Measurements from ENCODE around the gene CTTNBP2NL. TPM values are rescaled to one million over a fixed set of nuclear protein-coding genes. Genes with fewer than 3 reads are reported as not detected.

The CTTNBP2NL gene
- 10 to 100 TPM; 44.6 to 64.8 (median 52.4) TPM for total RNA-seq

- peaks cover 9 to 73% (median 60%) of the 10 kb centered on the region in 4 donors for H3K4me1 ChIP-seq
- peak; percentile 87 for TF ChIP-seq POLR2A (IDR thresholded peaks at IDR 0.05)
- TF ChIP-seq EP300 (IDR thresholded peaks at IDR 0.05; ENCODE audit: low read depth), result no peak
- peak; percentile 68 to 84 (median 82) for TF ChIP-seq POLR2AphosphoS5 (IDR thresholded peaks at IDR 0.05)
- TF ChIP-seq, protein P1, sequence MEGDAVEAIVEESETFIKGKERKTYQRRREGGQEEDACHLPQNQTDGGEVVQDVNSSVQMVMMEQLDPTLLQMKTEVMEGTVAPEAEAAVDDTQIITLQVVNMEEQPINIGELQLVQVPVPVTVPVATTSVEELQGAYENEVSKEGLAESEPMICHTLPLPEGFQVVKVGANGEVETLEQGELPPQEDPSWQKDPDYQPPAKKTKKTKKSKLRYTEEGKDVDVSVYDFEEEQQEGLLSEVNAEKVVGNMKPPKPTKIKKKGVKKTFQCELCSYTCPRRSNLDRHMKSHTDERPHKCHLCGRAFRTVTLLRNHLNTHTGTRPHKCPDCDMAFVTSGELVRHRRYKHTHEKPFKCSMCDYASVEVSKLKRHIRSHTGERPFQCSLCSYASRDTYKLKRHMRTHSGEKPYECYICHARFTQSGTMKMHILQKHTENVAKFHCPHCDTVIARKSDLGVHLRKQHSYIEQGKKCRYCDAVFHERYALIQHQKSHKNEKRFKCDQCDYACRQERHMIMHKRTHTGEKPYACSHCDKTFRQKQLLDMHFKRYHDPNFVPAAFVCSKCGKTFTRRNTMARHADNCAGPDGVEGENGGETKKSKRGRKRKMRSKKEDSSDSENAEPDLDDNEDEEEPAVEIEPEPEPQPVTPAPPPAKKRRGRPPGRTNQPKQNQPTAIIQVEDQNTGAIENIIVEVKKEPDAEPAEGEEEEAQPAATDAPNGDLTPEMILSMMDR (IDR thresholded peaks at IDR 0.05), result no peak
- no peaks in the 10 kb centered on the region for H3K9me3 ChIP-seq
- H3K27ac ChIP-seq, result peak within 1 kb of the TSS; percentile 91 to 97 (median 94)
- 0 to 1% methylated on average over 3 to 50 of the region's 53 CpGs for whole genome bisulfite sequencing, 2 donors (ENCODE audit: low coverage in 1 of 2)
- H3K27me3 ChIP-seq, result no peaks in the 10 kb centered on the region
- H3K36me3 ChIP-seq, result no peaks in the 10 kb centered on the region
- peak within 1 kb of the TSS; percentile 85 to 94 (median 91) for H3K4me3 ChIP-seq
- in situ Hi-C loops (cut with MboI; ENCODE audit: low pct_ligation_motif_present in 1 of 4, low pct_unique_long_range_greater_than_20kb in 1 of 4, low sequenced_read_pairs in 3 of 4), result loop anchor here (5.0 to 25.0 kb wide), 4 partner anchors 66 to 309 kb away; partner anchors contain the start of genes CAPZA1 (in 4 of the 4), RHOC (in 4 of the 4) and ST7L (in 4 of the 4)
- intact Hi-C loops (cut with DNase I; ENCODE audit: low total_unique reads), result no loop called here
- peak; percentile 97 for DNase-seq
Observed at GRCh38 chr1:112395821-112396652, at the start of gene CTTNBP2NL. TSS of gene CTTNBP2NL (plus strand) at chr1:112396214. CDS start at chr1:112416166, 19,952 bp downstream.

DNA sequence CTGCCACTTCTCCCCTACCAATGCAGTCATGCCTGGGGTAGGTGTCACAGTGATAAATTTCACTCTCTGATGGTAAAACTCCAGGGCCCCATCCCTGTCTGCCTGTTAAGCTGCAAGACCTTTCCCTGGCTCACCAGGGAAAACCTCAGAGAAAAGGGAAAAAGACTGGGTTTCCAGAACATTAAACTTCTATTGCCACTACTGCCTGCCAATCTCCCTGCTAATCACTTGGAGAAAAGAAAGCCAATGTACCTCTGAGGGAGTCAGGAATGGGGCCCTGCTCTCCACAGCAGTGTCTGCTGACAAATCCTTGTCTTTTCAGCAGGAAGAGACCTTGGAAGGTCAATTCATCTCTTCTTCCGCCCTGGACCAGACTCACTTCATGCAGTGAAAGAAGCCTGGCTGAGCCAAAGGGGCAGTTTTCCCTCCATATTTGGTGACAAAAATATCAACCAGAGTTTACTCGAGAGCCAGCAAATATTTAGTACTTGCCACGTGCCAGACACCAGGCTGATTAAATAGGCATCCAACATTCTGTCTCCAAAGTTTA, 49.1 kb upstream of the CTTNBP2NL start:
- in situ Hi-C loops (cut with MboI; ENCODE audit: low pct_ligation_motif_present in 1 of 4, low pct_unique_long_range_greater_than_20kb in 1 of 4, low sequenced_read_pairs in 3 of 4) (loop anchor here in 1 of 4 donors (25.0 kb wide), 1 partner anchor 560 kb away; no protein-coding TSS in a partner anchor), intact Hi-C loops (cut with DNase I; ENCODE audit: low total_unique reads) (no loop called here)
- no peak overlapping the region for H3K4me3 ChIP-seq
- no peaks in the 10 kb centered on the region for H3K36me3 ChIP-seq
- DNase-seq, result no peak
- WGBS, 2 donors (ENCODE audit: low coverage in 1 of 2), result 63 to 82% methylated on average over 2 to 3 of the region's 3 CpGs
- H3K9me3 ChIP-seq, result peaks cover 3 to 12% of the 10 kb centered on the region in 2 donors
- peaks cover 5% of the 10 kb centered on the region for H3K27me3 ChIP-seq
- H3K27ac ChIP-seq, result peak overlapping the region in 3 of 4 donors; percentile 0 to 46 (median 4)
- TF ChIP-seq EP300 (IDR thresholded peaks at IDR 0.05; ENCODE audit: low read depth) (no peak), POLR2AphosphoS5 (IDR thresholded peaks at IDR 0.05) (no peak), POLR2A (IDR thresholded peaks at IDR 0.05) (no peak)
- TF ChIP-seq, protein P1 (IDR thresholded peaks at IDR 0.05), result no peak
- H3K4me1 ChIP-seq, result no peaks in the 10 kb centered on the region

GRCh38 chr1:112356765-112357164, 39.2 kb upstream of the CTTNBP2NL start:
- 51% methylated on average over 2 of the region's 2 CpGs; no CpG with 5 or more reads in 1 of the 2 donors for WGBS, 2 donors (ENCODE audit: low coverage in 1 of 2)
- Histone ChIP-seq H3K4me3 (no peak overlapping the region), H3K27ac (peak overlapping the region; percentile 50 to 83 (median 64)), H3K36me3 (no peaks in the 10 kb centered on the region), H3K27me3 (no peaks in the 10 kb centered on the region), H3K9me3 (no peaks in the 10 kb centered on the region), H3K4me1 (peaks cover 17 to 32% (median 29%) of the 10 kb centered on the region in 4 donors)
- in situ Hi-C loops (cut with MboI; ENCODE audit: low pct_ligation_motif_present in 1 of 4, low pct_unique_long_range_greater_than_20kb in 1 of 4, low sequenced_read_pairs in 3 of 4), result loop anchor here in 1 of 4 donors (25.0 kb wide), 1 partner anchor 869 kb away; no protein-coding TSS in a partner anchor
- intact Hi-C loops (cut with DNase I; ENCODE audit: low total_unique reads), result loop anchor here (1.0 to 10.0 kb wide), 2 partner anchors 18 to 562 kb away; no protein-coding TSS in a partner anchor
- no peak for DNase-seq
- TF ChIP-seq EP300 (IDR thresholded peaks at IDR 0.05; ENCODE audit: low read depth) (no peak), POLR2AphosphoS5 (IDR thresholded peaks at IDR 0.05) (no peak), POLR2A (IDR thresholded peaks at IDR 0.05) (no peak)
- TF ChIP-seq, protein P1 (IDR thresholded peaks at IDR 0.05), result no peak

DNA sequence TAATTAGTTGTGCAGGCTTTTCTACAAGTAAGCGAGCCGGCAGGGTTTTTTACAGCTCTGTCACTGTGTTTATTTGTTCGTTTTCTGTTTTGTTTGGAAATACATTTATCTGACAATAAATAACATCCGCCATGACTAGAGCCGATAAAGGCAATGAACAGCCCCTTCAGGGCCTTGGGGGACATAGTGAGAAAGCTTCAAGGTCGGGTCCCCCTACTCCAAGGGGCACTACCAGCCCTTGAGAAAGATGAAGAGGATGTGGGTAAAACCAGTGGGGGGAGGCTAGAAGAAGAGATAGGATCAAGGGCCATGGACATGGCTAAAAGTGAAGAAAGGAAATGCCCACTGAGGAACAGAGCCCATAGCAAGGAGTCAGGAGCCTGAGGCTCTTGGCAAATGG, 38.5 kb upstream of the CTTNBP2NL start:
- in situ Hi-C loops (cut with MboI; ENCODE audit: low pct_ligation_motif_present in 1 of 4, low pct_unique_long_range_greater_than_20kb in 1 of 4, low sequenced_read_pairs in 3 of 4), result loop anchor here in 1 of 4 donors (25.0 kb wide), 1 partner anchor 870 kb away; no protein-coding TSS in a partner anchor
- peak overlapping the region; percentile 50 to 90 (median 80) for H3K27ac ChIP-seq
- TF ChIP-seq POLR2A (IDR thresholded peaks at IDR 0.05) (no peak), EP300 (IDR thresholded peaks at IDR 0.05; ENCODE audit: low read depth) (no peak), POLR2AphosphoS5 (IDR thresholded peaks at IDR 0.05) (no peak)
- TF ChIP-seq, protein P1 (IDR thresholded peaks at IDR 0.05), result no peak
- no peak for DNase-seq
- H3K27me3 ChIP-seq, result no peaks in the 10 kb centered on the region
- H3K9me3 ChIP-seq, result no peaks in the 10 kb centered on the region
- H3K4me3 ChIP-seq, result no peak overlapping the region
- no peaks in the 10 kb centered on the region for H3K36me3 ChIP-seq
- peaks cover 17 to 32% (median 29%) of the 10 kb centered on the region in 4 donors for H3K4me1 ChIP-seq
- 64 to 79% methylated on average over 6 of the region's 6 CpGs for WGBS, 2 donors (ENCODE audit: low coverage in 1 of 2)
- intact Hi-C loops (cut with DNase I; ENCODE audit: low total_unique reads), result loop anchor here (10.0 kb wide), 1 partner anchor 563 kb away; no protein-coding TSS in a partner anchor
